Bronchial epithelial cell (primary cell): ENCODE data around the gene PSPH. TPM values are rescaled to one million over a fixed set of nuclear protein-coding genes. Genes with fewer than 3 reads are reported as not detected.
"Not testable (repeated sequence)": the region's sequence is repeated elsewhere in the genome, so short reads cannot be mapped to it uniquely, and the experiment has no call there.

Experiments
- DNase-seq: peaks from one replicate; pipeline ENCODE4 v3.0.0-alpha.2; 2010; ENCODE audit warnings: low read depth
- FAIRE-seq: peaks from 2 replicates; lab custom pipeline; 2011; peaks lifted over from hg19 to GRCh38; lab: Jason Lieb, UNC
- H3K27me3 ChIP-seq: 2 replicates; pipeline ENCODE4 v1.5.1; 2011; ENCODE audit warnings: low read length; ENCODE audit not compliant: control insufficient read depth, insufficient read depth
- H3K36me3 ChIP-seq: 2 replicates; pipeline ENCODE4 v1.5.1; 2011; ENCODE audit warnings: low read length; ENCODE audit not compliant: control insufficient read depth, insufficient read depth
- H3K4me3 ChIP-seq: 2 replicates; pipeline ENCODE4 v1.5.1; 2011; ENCODE audit warnings: mild to moderate bottlenecking, low read depth, low read length, control low read depth
- total RNA-seq: library from RNA; depleted of rRNA; stranded (reverse); fragments of >200 nt; gene quantifications from 2 replicates; pipeline ENCODE4 v1.2.1, GENCODE V29; 2014
- TF ChIP-seq, protein P1 (sequence below): IDR thresholded peaks from 2 replicates; pipeline ENCODE4 v1.5.1; 2011; ENCODE audit warnings: mild to moderate bottlenecking, moderate library complexity, low read length, control low read depth, inconsistent platforms; ENCODE audit not compliant: insufficient read depth, severe bottlenecking

PSPH gene
- total RNA-seq, 1 donor from 2014 or later = 162 TPM

- Histone ChIP-seq H3K4me3 (no peak overlapping the region), H3K36me3 (peaks cover 11% of the 10 kb centered on the region), H3K27me3 (no peaks in the 10 kb centered on the region)
- FAIRE-seq (no peak), DNase-seq (no peak)
- TF ChIP-seq, protein P1, sequence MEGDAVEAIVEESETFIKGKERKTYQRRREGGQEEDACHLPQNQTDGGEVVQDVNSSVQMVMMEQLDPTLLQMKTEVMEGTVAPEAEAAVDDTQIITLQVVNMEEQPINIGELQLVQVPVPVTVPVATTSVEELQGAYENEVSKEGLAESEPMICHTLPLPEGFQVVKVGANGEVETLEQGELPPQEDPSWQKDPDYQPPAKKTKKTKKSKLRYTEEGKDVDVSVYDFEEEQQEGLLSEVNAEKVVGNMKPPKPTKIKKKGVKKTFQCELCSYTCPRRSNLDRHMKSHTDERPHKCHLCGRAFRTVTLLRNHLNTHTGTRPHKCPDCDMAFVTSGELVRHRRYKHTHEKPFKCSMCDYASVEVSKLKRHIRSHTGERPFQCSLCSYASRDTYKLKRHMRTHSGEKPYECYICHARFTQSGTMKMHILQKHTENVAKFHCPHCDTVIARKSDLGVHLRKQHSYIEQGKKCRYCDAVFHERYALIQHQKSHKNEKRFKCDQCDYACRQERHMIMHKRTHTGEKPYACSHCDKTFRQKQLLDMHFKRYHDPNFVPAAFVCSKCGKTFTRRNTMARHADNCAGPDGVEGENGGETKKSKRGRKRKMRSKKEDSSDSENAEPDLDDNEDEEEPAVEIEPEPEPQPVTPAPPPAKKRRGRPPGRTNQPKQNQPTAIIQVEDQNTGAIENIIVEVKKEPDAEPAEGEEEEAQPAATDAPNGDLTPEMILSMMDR = no peak
These were observed 20.9 kb downstream of the PSPH start for GRCh38 chr7:56030340-56030739.

DNA sequence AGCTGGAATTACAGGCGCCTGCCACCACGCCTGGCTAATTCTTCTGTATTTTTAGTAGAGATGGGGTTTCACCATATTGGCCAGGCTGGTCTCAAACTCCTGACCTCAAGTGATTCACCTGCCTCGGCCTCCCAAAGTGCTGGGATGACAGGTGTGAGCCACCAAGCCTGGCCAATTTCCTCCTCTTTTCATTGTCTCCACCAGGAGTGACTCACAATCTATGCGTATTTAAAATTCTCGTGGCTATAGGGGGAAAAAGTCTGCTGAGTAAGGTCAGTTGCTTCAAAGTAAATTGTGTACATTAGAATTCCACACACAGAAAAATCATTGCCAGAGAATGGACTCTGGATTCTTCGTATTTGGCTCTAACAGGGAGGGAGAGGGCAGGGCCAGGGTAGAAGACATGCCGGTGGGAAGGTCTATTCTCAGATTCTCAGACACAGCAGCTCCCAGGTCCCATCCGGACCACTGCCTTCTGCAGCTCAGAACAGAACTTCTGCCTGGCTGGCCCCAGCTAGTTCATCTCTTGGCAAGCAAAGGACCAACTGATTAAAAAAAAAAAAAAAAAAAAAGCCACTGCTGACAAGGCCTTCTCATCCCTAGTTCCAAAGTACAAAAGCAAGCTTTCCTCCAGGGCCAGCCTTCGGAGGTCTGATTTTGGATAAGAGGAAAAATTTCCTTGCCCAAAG lies 22.2 kb downstream of the PSPH start:
- DNase-seq = peak; percentile 37
- Histone ChIP-seq H3K4me3 (no peak overlapping the region), H3K27me3 (no peaks in the 10 kb centered on the region), H3K36me3 (peaks cover 10% of the 10 kb centered on the region)
- no peak for FAIRE-seq
- TF ChIP-seq, protein P1 = no peak

- Histone ChIP-seq H3K36me3 (peaks cover 8% of the 10 kb centered on the region), H3K27me3 (no peaks in the 10 kb centered on the region), H3K4me3 (no peak overlapping the region)
- DNase-seq (peak; percentile 79), FAIRE-seq (no peak)
- TF ChIP-seq, protein P1 = no peak
These were observed 24.7 kb downstream of the PSPH start for GRCh38 chr7:56026538-56026937.

GRCh38 chr7:56023500-56023899 lies 27.7 kb downstream of the PSPH start:
- H3K27me3 ChIP-seq = no peaks in the 10 kb centered on the region
- DNase-seq (no peak), FAIRE-seq (no peak)
- peaks cover 13% of the 10 kb centered on the region for H3K36me3 ChIP-seq
- TF ChIP-seq, protein P1 = no peak
- H3K4me3 ChIP-seq = no peak overlapping the region

DNA sequence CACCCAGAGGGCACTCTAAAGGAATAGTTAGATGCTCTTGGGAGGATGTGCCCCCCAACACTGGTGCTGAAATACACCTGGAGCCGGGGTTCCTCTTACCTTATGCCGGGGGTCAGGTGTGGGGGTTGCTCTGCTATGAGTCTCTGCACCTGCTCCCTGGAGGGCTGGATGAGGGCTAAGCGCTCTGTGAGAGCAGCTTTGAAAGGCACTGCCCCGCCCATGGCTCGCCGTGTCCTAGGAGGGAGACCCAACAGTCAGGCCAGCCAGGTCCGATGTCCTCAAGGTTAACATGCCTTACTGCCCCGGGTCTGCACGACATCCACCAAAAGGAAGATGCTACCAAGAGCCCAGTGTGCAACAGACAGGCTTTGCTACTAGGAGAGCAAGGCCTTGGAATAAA lies 31.7 kb downstream of the PSPH start:
- Histone ChIP-seq H3K4me3 (no peak overlapping the region), H3K27me3 (no peaks in the 10 kb centered on the region), H3K36me3 (peaks cover 12% of the 10 kb centered on the region)
- FAIRE-seq (no peak), DNase-seq (no peak)
- TF ChIP-seq, protein P1 = no peak

DNA sequence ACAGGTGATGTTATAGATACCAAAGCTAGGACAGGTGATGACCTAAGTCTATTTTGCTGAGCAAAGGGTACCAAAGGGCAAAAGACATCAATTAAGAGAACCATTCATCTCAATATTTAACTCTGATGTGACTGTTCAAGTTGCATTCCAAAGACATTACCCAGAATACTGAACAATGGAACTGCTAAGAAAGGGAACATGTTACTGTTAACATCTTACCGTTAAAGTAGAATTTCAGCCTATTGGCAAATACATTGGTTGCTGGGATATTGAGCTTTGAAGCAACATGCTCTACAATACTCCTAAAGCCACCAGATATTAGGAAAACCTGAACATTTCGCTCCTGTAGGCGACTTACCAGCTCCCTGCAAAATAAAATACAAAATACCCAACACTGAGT lies 34.2 kb downstream of the PSPH start:
- H3K36me3 ChIP-seq = peaks cover 14% of the 10 kb centered on the region
- H3K4me3 ChIP-seq, H3K27me3 ChIP-seq, FAIRE-seq: not testable (repeated sequence)
- DNase-seq = peak; percentile 25
